Measurements from ENCODE around the gene CADM1. TPM values are rescaled to one million over a fixed set of nuclear protein-coding genes. Genes with fewer than 3 reads are reported as not detected.

Gene CADM1
- total RNA-seq (1 to 10 TPM in 1 of 2 donors, under 1 TPM in 1; 0.81 to 2.2 TPM), total RNA-seq (1.7 to 5.7 reads per million in 2 donors)

- H3K4me1 Mint-ChIP-seq, result no peaks in the 10 kb centered on the region
- no peaks in the 10 kb centered on the region for H3K9me3 ChIP-seq (ENCODE audit: control insufficient read depth, low read length, poor library complexity, severe bottlenecking)
- H3K27me3 Mint-ChIP-seq, result peaks cover 16% of the 10 kb centered on the region
- DNase-seq, result peak; percentile 52 to 67 (median 57)
- peaks cover 2% of the 10 kb centered on the region for H3K36me3 Mint-ChIP-seq (ENCODE audit: low read depth)
- ATAC-seq, result peak; percentile 92
- peak within 1 kb of the TSS; percentile 45 for H3K27ac Mint-ChIP-seq
- peak within 1 kb of the TSS; percentile 75 for H3K4me3 Mint-ChIP-seq
These were observed at the start of gene CADM1 for GRCh38 chr11:115504276-115505158. Gene CADM1 (minus strand): TSS chr11:115504415.

- Mint-ChIP-seq H3K27me3 (no peaks in the 10 kb centered on the region), H3K4me1 (no peaks in the 10 kb centered on the region), H3K4me3 (no peak overlapping the region), H3K36me3 (ENCODE audit: low read depth) (no peaks in the 10 kb centered on the region), H3K27ac (no peak overlapping the region)
- ATAC-seq, result no peak
- H3K9me3 ChIP-seq (ENCODE audit: control insufficient read depth, low read length, poor library complexity, severe bottlenecking), result no peaks in the 10 kb centered on the region
- DNase-seq, result no peak
These were observed 48.7 kb upstream of the CADM1 start for GRCh38 chr11:115552773-115553438.

- Mint-ChIP-seq H3K36me3 (ENCODE audit: low read depth) (no peaks in the 10 kb centered on the region), H3K4me3 (no peak overlapping the region), H3K27me3 (no peaks in the 10 kb centered on the region), H3K4me1 (no peaks in the 10 kb centered on the region), H3K27ac (no peak overlapping the region)
- no peak for ATAC-seq
- no peaks in the 10 kb centered on the region for H3K9me3 ChIP-seq (ENCODE audit: control insufficient read depth, low read length, poor library complexity, severe bottlenecking)
- no peak for DNase-seq
These were observed 48.0 kb upstream of the CADM1 start for GRCh38 chr11:115552151-115552772.

DNA sequence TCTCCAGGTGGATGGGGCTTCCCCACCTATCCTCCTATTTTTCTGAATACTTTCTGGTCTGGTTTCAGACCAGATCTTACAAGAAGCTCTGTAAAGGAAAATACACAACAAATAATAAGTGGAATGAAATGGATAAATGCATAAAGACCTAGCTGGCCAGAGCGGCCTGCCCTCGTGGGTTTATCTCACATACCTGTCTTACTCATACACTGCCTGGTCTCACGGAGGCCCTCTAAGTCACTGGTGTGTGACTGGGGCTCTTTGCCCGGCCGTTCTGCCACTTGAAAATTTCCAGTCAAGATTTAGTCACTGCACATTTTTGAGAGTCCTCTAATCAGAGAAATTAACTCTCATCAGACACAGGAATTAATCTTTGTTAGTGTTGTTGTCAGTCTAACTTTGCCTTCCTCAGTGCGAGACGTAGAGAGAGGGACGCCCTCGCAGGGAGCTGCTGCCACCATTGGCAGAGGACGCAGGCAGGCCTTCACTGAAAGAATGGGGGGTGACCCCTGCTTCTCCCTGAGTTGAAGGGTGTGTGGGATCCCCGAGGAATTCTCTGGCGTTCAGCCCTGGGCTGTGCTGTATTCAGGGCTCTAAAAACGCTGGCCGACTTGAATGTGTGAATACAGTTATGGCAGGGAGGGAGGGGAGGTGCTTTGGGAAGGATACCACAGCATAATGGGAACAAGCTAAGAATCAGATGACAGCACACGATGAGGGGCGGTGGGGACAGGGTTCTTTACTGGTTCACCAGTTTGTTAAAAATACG is 46.3 kb upstream of the CADM1 start:
- H3K27ac Mint-ChIP-seq, result no peak overlapping the region
- no peaks in the 10 kb centered on the region for H3K4me1 Mint-ChIP-seq
- no peaks in the 10 kb centered on the region for H3K36me3 Mint-ChIP-seq (ENCODE audit: low read depth)
- no peak for DNase-seq
- H3K9me3 ChIP-seq (ENCODE audit: control insufficient read depth, low read length, poor library complexity, severe bottlenecking), result no peaks in the 10 kb centered on the region
- no peak for ATAC-seq
- H3K27me3 Mint-ChIP-seq, result no peaks in the 10 kb centered on the region
- H3K4me3 Mint-ChIP-seq, result no peak overlapping the region

DNA sequence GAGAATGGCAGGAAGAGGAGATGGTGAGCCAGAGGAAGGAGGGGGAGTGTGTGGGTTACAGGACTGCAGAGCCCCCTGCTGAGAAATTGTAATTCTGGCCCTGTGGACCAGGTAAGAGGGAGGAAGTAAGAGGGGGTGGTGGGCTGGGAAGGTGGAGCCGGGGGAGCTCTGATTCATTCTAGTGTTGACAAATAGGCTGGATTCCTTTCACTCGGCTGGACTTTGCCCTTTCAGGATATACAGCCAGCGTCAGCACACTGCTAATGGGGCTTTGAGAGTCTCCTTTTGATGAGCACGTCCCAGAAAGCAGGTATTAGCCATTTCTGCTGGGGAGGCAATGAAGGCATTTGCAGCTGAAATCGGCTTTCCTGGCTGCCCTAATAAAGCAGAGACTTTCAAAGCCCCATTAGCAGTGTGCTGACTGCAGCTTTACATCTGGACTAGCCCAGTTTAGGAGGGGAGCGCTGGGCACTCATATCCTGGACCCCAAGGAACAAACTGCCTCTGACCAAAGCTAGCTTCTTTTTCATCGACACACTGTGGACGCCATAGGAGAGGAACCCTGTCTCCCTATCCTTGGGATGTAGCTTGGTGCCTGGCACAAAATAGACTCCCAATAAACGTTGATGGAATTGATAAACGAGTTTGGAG is 44.8 kb upstream of the CADM1 start:
- ATAC-seq (no peak), DNase-seq (no peak)
- Mint-ChIP-seq H3K4me3 (no peak overlapping the region), H3K4me1 (no peaks in the 10 kb centered on the region), H3K27ac (no peak overlapping the region), H3K36me3 (ENCODE audit: low read depth) (no peaks in the 10 kb centered on the region), H3K27me3 (no peaks in the 10 kb centered on the region)
- no peaks in the 10 kb centered on the region for H3K9me3 ChIP-seq (ENCODE audit: control insufficient read depth, low read length, poor library complexity, severe bottlenecking)

DNA sequence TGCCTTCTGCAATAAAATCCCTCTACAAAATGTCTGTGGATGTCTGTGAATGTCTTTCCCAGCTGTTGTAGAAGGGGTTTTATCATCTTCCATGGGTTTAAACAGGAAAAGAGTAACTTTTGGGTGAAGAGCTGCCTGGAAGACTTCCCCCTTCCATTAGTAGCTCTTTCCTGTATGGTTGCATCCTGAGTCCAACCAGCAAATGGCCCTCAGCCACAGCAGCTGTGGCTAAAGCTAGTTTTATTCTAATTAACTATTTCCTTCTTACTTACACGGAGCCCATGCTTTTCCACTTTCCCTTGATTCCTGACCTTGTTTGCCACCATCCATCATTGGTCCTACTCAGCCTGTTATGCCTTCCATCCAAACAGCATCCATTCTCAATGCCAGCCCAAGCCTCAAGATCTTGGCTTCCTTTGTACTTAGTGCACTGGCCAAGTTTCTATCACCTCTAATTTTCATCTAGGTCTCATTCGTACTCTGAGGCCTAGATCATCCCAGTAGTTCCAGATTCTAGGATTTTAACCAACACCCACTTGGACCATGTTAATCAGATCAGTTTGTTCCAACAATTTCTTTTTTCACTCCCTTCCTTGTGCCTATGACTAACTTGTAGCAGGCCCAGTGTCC is 41.5 kb upstream of the CADM1 start:
- H3K9me3 ChIP-seq (ENCODE audit: control insufficient read depth, low read length, poor library complexity, severe bottlenecking), result no peaks in the 10 kb centered on the region
- Mint-ChIP-seq H3K27ac (no peak overlapping the region), H3K4me3 (no peak overlapping the region), H3K4me1 (no peaks in the 10 kb centered on the region), H3K27me3 (no peaks in the 10 kb centered on the region), H3K36me3 (ENCODE audit: low read depth) (no peaks in the 10 kb centered on the region)
- no peak for DNase-seq
- no peak for ATAC-seq

DNA sequence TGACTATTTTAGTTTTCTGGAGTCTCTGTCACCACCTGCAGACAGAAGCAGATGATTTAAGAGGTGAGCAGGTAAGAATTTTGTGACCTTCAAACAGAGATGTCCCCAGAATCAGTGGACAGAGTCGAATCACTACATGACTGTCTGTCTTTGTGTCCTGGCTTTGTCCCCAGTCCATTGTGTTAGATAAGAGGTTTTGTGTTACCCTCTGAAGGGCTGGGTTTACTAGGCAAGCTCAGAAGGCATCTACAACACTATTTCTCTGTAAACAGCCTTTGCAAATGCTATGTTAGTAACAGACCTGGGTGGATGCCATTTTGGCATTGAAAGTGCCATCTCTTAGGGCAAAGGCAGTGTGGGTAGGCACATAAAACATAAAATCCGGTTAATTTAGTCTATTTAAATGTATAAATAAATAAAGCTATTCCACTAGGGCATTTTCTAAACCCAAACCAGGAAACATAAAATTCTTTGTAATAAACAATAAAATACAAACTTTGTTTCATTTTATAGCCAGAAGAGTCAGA is 40.3 kb upstream of the CADM1 start:
- Mint-ChIP-seq H3K4me3 (no peak overlapping the region), H3K36me3 (ENCODE audit: low read depth) (no peaks in the 10 kb centered on the region), H3K27ac (no peak overlapping the region), H3K27me3 (no peaks in the 10 kb centered on the region), H3K4me1 (no peaks in the 10 kb centered on the region)
- no peaks in the 10 kb centered on the region for H3K9me3 ChIP-seq (ENCODE audit: control insufficient read depth, low read length, poor library complexity, severe bottlenecking)
- DNase-seq (no peak), ATAC-seq (no peak)

DNA sequence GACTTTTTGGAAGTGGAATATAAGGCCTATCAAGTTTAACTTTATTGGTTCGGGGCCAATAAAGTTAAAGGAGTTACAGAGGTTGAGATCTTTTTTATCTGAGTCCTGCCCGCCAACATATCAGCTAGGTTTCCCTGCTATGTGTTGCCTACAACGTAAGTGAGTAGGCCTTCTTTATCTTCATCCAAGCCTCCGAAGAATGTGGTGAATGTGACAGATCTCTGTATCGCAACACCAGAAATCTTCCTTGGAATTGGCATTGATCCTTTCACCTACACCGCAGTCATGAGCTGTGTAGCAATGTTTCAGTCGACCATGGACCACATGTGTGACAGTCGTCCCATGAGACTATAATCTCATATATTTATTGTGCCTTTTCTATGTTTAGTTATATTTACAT is 37.3 kb upstream of the CADM1 start:
- Mint-ChIP-seq H3K4me3 (no peak overlapping the region), H3K36me3 (ENCODE audit: low read depth) (no peaks in the 10 kb centered on the region), H3K27ac (no peak overlapping the region), H3K4me1 (no peaks in the 10 kb centered on the region), H3K27me3 (no peaks in the 10 kb centered on the region)
- ATAC-seq (no peak), DNase-seq (no peak)
- H3K9me3 ChIP-seq (ENCODE audit: control insufficient read depth, low read length, poor library complexity, severe bottlenecking), result no peaks in the 10 kb centered on the region

DNA sequence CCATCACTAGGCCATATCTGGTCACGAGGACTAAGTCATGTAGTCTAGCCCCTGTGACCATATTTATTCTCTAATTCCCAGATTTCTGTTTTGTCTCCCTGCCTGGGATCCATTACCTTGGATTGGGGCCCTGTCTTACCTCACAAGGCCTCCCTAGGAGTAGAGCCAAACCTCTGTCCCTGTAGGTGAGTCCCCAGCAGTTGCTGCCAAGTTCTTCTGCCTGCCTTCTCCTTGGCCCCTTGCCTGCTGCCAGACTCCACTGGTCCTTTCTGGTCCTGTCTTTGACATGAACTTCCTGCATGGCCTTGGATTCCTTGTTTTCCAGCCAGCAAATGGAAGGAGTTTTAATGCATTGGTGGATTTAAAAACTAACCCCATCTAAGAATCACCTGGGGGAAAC is 35.6 kb upstream of the CADM1 start:
- no peaks in the 10 kb centered on the region for H3K27me3 Mint-ChIP-seq
- H3K36me3 Mint-ChIP-seq (ENCODE audit: low read depth), result no peaks in the 10 kb centered on the region
- ATAC-seq (no peak), DNase-seq (no peak)
- no peaks in the 10 kb centered on the region for H3K9me3 ChIP-seq (ENCODE audit: control insufficient read depth, low read length, poor library complexity, severe bottlenecking)
- H3K4me1 Mint-ChIP-seq, result no peaks in the 10 kb centered on the region
- no peak overlapping the region for H3K27ac Mint-ChIP-seq
- H3K4me3 Mint-ChIP-seq, result no peak overlapping the region

- no peaks in the 10 kb centered on the region for H3K27me3 Mint-ChIP-seq
- no peaks in the 10 kb centered on the region for H3K9me3 ChIP-seq (ENCODE audit: control insufficient read depth, low read length, poor library complexity, severe bottlenecking)
- no peak overlapping the region for H3K27ac Mint-ChIP-seq
- H3K4me1 Mint-ChIP-seq, result no peaks in the 10 kb centered on the region
- no peak for DNase-seq
- no peaks in the 10 kb centered on the region for H3K36me3 Mint-ChIP-seq (ENCODE audit: low read depth)
- no peak for ATAC-seq
- H3K4me3 Mint-ChIP-seq, result no peak overlapping the region
These were observed 31.6 kb upstream of the CADM1 start for GRCh38 chr11:115535781-115536180.

DNA sequence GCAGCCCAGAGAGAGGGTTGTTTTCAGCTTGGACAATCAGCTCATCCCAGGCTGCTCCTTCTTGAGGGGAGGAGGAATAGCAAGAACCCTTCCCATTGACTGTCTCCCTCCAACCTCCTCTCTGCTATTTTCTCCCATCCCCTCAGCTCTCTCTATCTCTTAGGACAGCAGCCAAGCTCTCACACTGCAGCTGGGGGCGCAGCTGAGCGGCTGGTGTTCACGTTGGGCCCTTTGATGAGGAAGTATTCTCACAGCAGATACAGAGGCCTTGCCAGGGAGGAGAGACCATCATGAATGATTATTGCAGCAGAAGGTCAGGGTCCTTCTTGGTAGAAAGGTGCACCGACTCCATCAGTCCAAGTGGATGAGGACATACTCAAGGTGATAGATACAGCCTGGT is 26.5 kb upstream of the CADM1 start:
- no peak for ATAC-seq
- no peaks in the 10 kb centered on the region for H3K9me3 ChIP-seq (ENCODE audit: control insufficient read depth, low read length, poor library complexity, severe bottlenecking)
- no peaks in the 10 kb centered on the region for H3K27me3 Mint-ChIP-seq
- DNase-seq, result no peak
- no peak overlapping the region for H3K4me3 Mint-ChIP-seq
- no peak overlapping the region for H3K27ac Mint-ChIP-seq
- no peaks in the 10 kb centered on the region for H3K36me3 Mint-ChIP-seq (ENCODE audit: low read depth)
- H3K4me1 Mint-ChIP-seq, result no peaks in the 10 kb centered on the region

DNA sequence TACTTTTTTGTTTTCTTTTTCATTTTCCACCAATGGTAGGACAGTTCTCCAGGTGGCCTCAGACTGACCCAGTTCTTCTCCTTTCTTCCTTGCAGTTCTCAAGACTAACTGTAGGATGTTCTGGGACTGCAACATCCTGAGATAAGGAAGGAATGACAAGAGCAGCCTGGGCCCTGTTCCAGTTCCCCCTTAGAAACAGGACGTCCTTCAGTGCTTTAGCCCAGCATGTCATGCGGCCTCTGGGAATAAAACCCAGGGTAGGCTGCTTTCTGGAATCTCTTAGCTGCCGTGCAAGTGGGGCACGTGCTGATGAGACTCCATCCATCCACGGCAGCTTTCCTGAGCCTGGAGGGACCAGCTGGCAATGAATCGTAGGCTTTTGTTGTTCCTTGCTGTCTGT is 24.0 kb upstream of the CADM1 start:
- DNase-seq (no peak), ATAC-seq (no peak)
- H3K4me1 Mint-ChIP-seq, result no peaks in the 10 kb centered on the region
- H3K36me3 Mint-ChIP-seq (ENCODE audit: low read depth), result no peaks in the 10 kb centered on the region
- H3K4me3 Mint-ChIP-seq, result no peak overlapping the region
- H3K27ac Mint-ChIP-seq, result no peak overlapping the region
- no peaks in the 10 kb centered on the region for H3K9me3 ChIP-seq (ENCODE audit: control insufficient read depth, low read length, poor library complexity, severe bottlenecking)
- no peaks in the 10 kb centered on the region for H3K27me3 Mint-ChIP-seq
